SK-N-MC (cell line): ENCODE data around the gene SH3BP5L.

Source experiments
- EZH2 ChIP-seq: fragments of 200-600 bp; sonication (generic); IDR thresholded peaks from one replicate; pipeline ENCODE4 v1.6.1; 2017; ENCODE audit warnings: antibody characterized with exemption
- POLR2AphosphoS5 ChIP-seq: IDR thresholded peaks from 2 replicates; pipeline ENCODE4 v1.6.1; 2012; ENCODE audit warnings: mild to moderate bottlenecking, low read depth, low read length, borderline replicate concordance

DNA sequence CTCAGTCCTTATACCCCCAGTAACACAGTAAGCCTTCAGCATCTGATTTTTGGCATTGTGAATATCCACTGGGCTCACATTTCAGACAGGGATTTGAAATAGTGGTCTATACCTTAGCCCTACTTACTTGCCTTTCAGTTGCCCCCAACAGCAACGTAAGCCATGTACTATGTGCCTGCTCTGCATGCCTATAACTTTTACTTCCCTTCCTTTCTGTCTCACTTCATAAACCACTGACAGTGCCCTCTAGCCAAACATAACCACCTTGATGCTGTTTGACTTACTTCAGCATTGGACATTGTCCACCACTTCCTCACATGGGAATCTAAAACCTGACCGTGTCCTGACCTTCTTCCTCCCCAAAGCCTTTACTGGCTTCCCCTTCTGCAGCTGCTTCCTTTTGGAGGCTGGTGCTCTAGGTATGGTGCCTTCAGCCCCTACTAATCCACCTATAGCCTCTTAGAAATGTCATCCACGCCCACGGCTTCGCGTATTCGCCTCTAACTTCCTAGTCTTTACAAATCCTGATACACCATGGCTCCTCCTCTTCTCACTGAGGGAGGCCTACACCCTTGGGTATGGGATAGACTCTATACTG is 8.7 kb upstream of the SH3BP5L start:
- no peak for TF ChIP-seq POLR2AphosphoS5
- TF ChIP-seq EZH2: no peak
